HCT116 (cell line): ENCODE data around the gene LHX5. TPM values are rescaled to one million over a fixed set of nuclear protein-coding genes. Genes with fewer than 3 reads are reported as not detected.
"Not testable (repeated sequence)": the region's sequence is repeated elsewhere in the genome, so short reads cannot be mapped to it uniquely, and the experiment has no call there.

ENCODE experiments used
- ATAC-seq: fragments of 200-7000 bp; cut with Tn5 transposase; 2 replicates; pipeline ENCODE4 v1.9.1; 2020; ENCODE audit warnings: mild to moderate bottlenecking, moderate library complexity
- BruUV-seq: library from RNA; stranded (reverse); fragments of 400-500 nt; replicated peaks from 2 replicates; lab custom pipeline; 2021; lab: Mats Ljungman, UMichigan
- CTCF ChIA-PET: fragments of 300-600 bp; sonication (Branson Sonifier 250); formaldehyde crosslinking; loops from one replicate; lab custom pipeline; 2021; ENCODE audit warnings: antibody characterized with exemption; lab: Charles Lee
- POLR2A ChIA-PET: fragments of 300-600, 350-600 bp; sonication (Branson Sonifier 250); formaldehyde crosslinking; loops from one replicate; lab custom pipeline; 2021; ENCODE audit warnings: antibody characterized with exemption; lab: Charles Lee
- RAD21 ChIA-PET, 2 experiments: fragments of 300-600 bp; sonication (Branson Sonifier 250); formaldehyde crosslinking; loops; one replicate each; lab custom pipeline; 2023; ENCODE audit warnings: low total read pairs in 2 of 2; ENCODE audit not compliant: uncharacterized antibody in 2 of 2, unreplicated experiment in 2 of 2, low non-redundant PET in 1 of 2; lab: Charles Lee
- DNase-seq: peaks from one replicate; pipeline ENCODE4 v3.0.0-alpha.2; 2010; ENCODE audit warnings: low read depth, low spot score
- H2AFZ ChIP-seq: fragments of 200-600 bp; shearing (Covaris generic), sonication (generic); 2 replicates; pipeline ENCODE4 v1.6.1; 2017; ENCODE audit warnings: low read depth, mixed run types, mixed read lengths, antibody characterized with exemption, low read length; ENCODE audit not compliant: poor library complexity, severe bottlenecking
- H3K27ac ChIP-seq: 2 replicates; pipeline ENCODE4 v1.5.1; 2012; ENCODE audit warnings: low read depth, low read length
- H3K27me3 ChIP-seq: fragments of 200-600 bp; sonication (generic); 2 replicates; pipeline ENCODE4 v1.6.1; 2016; ENCODE audit warnings: mixed run types, low read length, mixed read lengths; ENCODE audit not compliant: insufficient read depth
- H3K36me3 ChIP-seq, 2 experiments: fragments of 200-500 bp in 1 of 2; fragments of 200-600 bp in 1 of 2; sonication (Bioruptor generic) in 1 of 2; sonication (generic) in 1 of 2; 2 replicates each; pipeline versions ENCODE4 v1.5.1 to v1.6.1; 2014 to 2016; ENCODE audit warnings: low read length in 2 of 2, inconsistent platforms in 1 of 2, mixed read lengths in 1 of 2, mixed run types in 1 of 2; ENCODE audit not compliant: insufficient read depth in 2 of 2, control insufficient read depth in 1 of 2
- H3K4me1 ChIP-seq, 2 experiments: fragments of 200-600 bp in 1 of 2; sonication (generic) in 1 of 2; 2 replicates each; pipeline versions ENCODE4 v1.5.1 to v1.6.1; 2012 to 2017; ENCODE audit warnings: low read length in 2 of 2, inconsistent platforms in 1 of 2, mild to moderate bottlenecking in 1 of 2, mixed read lengths in 1 of 2, mixed run types in 1 of 2, moderate library complexity in 1 of 2; ENCODE audit not compliant: insufficient read depth in 2 of 2, control insufficient read depth in 1 of 2
- H3K4me2 ChIP-seq: fragments of 200-600 bp; sonication (generic); 2 replicates; pipeline ENCODE4 v1.6.1; 2017; ENCODE audit warnings: mixed run types, low read length, mixed read lengths
- H3K4me3 ChIP-seq, 2 experiments: fragments of 200-600 bp in 1 of 2; sonication (generic) in 1 of 2; replicated peaks in 1 of 2; 2 replicates each; pipeline ENCODE4 v1.5.1; 2011 to 2016; ENCODE audit warnings: low read length in 2 of 2, control low read depth in 1 of 2, low read depth in 1 of 2, mild to moderate bottlenecking in 1 of 2, mixed read lengths in 1 of 2, mixed run types in 1 of 2
- H3K79me2 ChIP-seq: fragments of 200-600 bp; sonication (generic); 2 replicates; pipeline ENCODE4 v1.6.1; 2017; ENCODE audit warnings: mild to moderate bottlenecking, mixed run types, low read length, moderate library complexity, mixed read lengths; ENCODE audit not compliant: insufficient read depth
- H3K9ac ChIP-seq: fragments of 200-600 bp; sonication (generic); 2 replicates; pipeline ENCODE4 v1.6.1; 2016; ENCODE audit warnings: low read length, mixed read lengths
- H3K9me2 ChIP-seq: fragments of 200-600 bp; sonication (generic), shearing (Covaris generic); 2 replicates; pipeline ENCODE4 v1.6.1; 2017; ENCODE audit warnings: mixed run types, mild to moderate bottlenecking, moderate library complexity; ENCODE audit not compliant: insufficient read depth
- H3K9me3 ChIP-seq, 2 experiments: fragments of 200-500 bp in 1 of 2; fragments of 200-600 bp in 1 of 2; sonication (Bioruptor generic) in 1 of 2; sonication (generic) in 1 of 2; 2 replicates each; pipeline ENCODE4 v1.6.1; 2014 to 2017; ENCODE audit warnings: low read length in 2 of 2, mixed read lengths in 2 of 2, inconsistent platforms in 1 of 2, low read depth in 1 of 2, mild to moderate bottlenecking in 1 of 2, mixed run types in 1 of 2, moderate library complexity in 1 of 2; ENCODE audit not compliant: control insufficient read depth in 1 of 2, insufficient read depth in 1 of 2
- H4K20me1 ChIP-seq: fragments of 200-600 bp; sonication (generic), shearing (Covaris generic); 2 replicates; pipeline ENCODE4 v1.6.1; 2017; ENCODE audit warnings: mixed run types, mild to moderate bottlenecking, moderate library complexity; ENCODE audit not compliant: insufficient read depth
- CBX3 ChIP-seq: IDR thresholded peaks from 2 replicates; pipeline ENCODE4 v1.6.1; 2012; ENCODE audit warnings: low read depth
- CEBPB ChIP-seq: IDR thresholded peaks from 2 replicates; pipeline ENCODE4 v1.6.1; 2012; ENCODE audit warnings: low read depth
- EGR1 ChIP-seq: IDR thresholded peaks from 2 replicates; pipeline ENCODE4 v1.6.1; 2012; ENCODE audit warnings: low read depth
- ELF1 ChIP-seq: IDR thresholded peaks from 2 replicates; pipeline ENCODE4 v1.6.1; 2012; ENCODE audit warnings: low read depth, borderline replicate concordance
- EZH2 ChIP-seq: fragments of 200-600 bp; sonication (generic); IDR thresholded peaks from 2 replicates; pipeline ENCODE4 v1.6.1; 2017; ENCODE audit warnings: antibody characterized with exemption, mixed run types
- EZH2phosphoT487 ChIP-seq: fragments of 200-600 bp; IDR thresholded peaks from 2 replicates; pipeline ENCODE4 v1.6.1; 2018; ENCODE audit warnings: antibody characterized with exemption, borderline replicate concordance
- FOSL1 ChIP-seq: IDR thresholded peaks from 2 replicates; pipeline ENCODE4 v1.6.1; 2012; ENCODE audit warnings: low read depth
- POLR2AphosphoS5 ChIP-seq: IDR thresholded peaks from 2 replicates; pipeline ENCODE4 v1.6.1; 2011; ENCODE audit warnings: mild to moderate bottlenecking, low read depth, low read length, moderate library complexity
- RAD21 ChIP-seq: IDR thresholded peaks from 2 replicates; pipeline ENCODE4 v1.6.1; 2012; ENCODE audit warnings: low read depth, mild to moderate bottlenecking
- SIN3A ChIP-seq: IDR thresholded peaks from 2 replicates; pipeline ENCODE4 v1.6.1; 2012; ENCODE audit warnings: low read depth
- SRF ChIP-seq: IDR thresholded peaks from 2 replicates; pipeline ENCODE4 v1.6.1; 2012; ENCODE audit warnings: low read depth
- ZFX ChIP-seq: fragments of 450-650 bp; IDR thresholded peaks from 2 replicates; pipeline ENCODE4 v1.6.1; 2017
- intact Hi-C: fragments of 100-400 bp; cut with micrococcal nuclease; formaldehyde crosslinking; loops from 2 replicates; pipeline ENCODE4 v1.10.0; 2022
- total RNA-seq: library from RNA; stranded (reverse); gene quantifications from one replicate; pipeline ENCODE4 v1.2.1, GENCODE V29; 2021; ENCODE audit not compliant: unreplicated experiment
- TF ChIP-seq, protein P1 (sequence below): IDR thresholded peaks from 2 replicates; pipeline ENCODE4 v1.6.1; 2012
- TF ChIP-seq, protein P2 (sequence below): IDR thresholded peaks from 2 replicates; pipeline ENCODE4 v1.6.1; 2011; ENCODE audit warnings: mild to moderate bottlenecking, low read length, moderate library complexity; ENCODE audit not compliant: insufficient replicate concordance; ENCODE audit errors: extremely low read depth

LHX5 gene
- total RNA-seq, 1 experiment from 2014 or later, result 2.4 TPM

DNA sequence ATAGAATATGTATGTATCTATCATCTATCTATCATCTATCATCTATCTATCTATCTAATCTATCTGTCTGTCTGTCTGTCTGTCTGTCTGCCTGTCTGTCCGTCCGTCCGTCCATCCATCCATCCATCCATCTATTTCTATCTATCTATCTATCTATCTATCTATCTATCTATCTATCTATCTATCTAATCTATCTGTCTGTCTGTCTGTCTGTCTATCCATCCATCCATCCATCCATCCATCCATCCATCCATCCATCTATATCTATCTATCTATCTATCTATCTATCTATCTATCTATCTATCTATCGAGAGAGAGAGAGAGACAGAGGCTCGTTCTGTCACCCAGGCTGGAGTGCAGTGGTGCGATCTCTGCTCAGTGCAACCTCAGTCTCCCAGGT lies 24.3 kb upstream of the LHX5 start:
- H4K20me1 ChIP-seq, POLR2A ChIA-PET, intact Hi-C loops, H3K36me3 ChIP-seq, H2AFZ ChIP-seq, H3K4me1 ChIP-seq, DNase-seq, H3K79me2 ChIP-seq, H3K9ac ChIP-seq, CTCF ChIA-PET, H3K4me2 ChIP-seq, H3K9me3 ChIP-seq, ATAC-seq, H3K9me2 ChIP-seq, H3K4me3 ChIP-seq, H3K27ac ChIP-seq, RAD21 ChIA-PET, BruUV-seq: not testable (repeated sequence)
- peaks cover 53% of the 10 kb centered on the region for H3K27me3 ChIP-seq

GRCh38 chr12:113488322-113488721 lies 16.7 kb upstream of the LHX5 start:
- Histone ChIP-seq H3K4me2 (no peak overlapping the region), H4K20me1 (no peaks in the 10 kb centered on the region), H3K9ac (no peak overlapping the region), H3K9me3 (no peaks in the 10 kb centered on the region), H3K79me2 (no peaks in the 10 kb centered on the region), H3K27ac (no peak overlapping the region), H2AFZ (no peak overlapping the region), H3K36me3 (no peaks in the 10 kb centered on the region), H3K9me2 (no peaks in the 10 kb centered on the region), H3K4me3 (no peak overlapping the region), H3K4me1 (no peaks in the 10 kb centered on the region), H3K27me3 (peaks cover 50% of the 10 kb centered on the region)
- POLR2A ChIA-PET, result no interaction called here
- intact Hi-C loops, result no loop called here
- TF ChIP-seq CEBPB (no peak), CBX3 (no peak), SIN3A (no peak), RAD21 (no peak), EZH2phosphoT487 (no peak), POLR2AphosphoS5 (no peak), EZH2 (no peak), SRF (no peak), FOSL1 (no peak), ZFX (no peak), EGR1 (no peak), ELF1 (no peak)
- TF ChIP-seq, protein P1, sequence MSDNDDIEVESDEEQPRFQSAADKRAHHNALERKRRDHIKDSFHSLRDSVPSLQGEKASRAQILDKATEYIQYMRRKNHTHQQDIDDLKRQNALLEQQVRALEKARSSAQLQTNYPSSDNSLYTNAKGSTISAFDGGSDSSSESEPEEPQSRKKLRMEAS, result no peak
- TF ChIP-seq, protein P2, sequence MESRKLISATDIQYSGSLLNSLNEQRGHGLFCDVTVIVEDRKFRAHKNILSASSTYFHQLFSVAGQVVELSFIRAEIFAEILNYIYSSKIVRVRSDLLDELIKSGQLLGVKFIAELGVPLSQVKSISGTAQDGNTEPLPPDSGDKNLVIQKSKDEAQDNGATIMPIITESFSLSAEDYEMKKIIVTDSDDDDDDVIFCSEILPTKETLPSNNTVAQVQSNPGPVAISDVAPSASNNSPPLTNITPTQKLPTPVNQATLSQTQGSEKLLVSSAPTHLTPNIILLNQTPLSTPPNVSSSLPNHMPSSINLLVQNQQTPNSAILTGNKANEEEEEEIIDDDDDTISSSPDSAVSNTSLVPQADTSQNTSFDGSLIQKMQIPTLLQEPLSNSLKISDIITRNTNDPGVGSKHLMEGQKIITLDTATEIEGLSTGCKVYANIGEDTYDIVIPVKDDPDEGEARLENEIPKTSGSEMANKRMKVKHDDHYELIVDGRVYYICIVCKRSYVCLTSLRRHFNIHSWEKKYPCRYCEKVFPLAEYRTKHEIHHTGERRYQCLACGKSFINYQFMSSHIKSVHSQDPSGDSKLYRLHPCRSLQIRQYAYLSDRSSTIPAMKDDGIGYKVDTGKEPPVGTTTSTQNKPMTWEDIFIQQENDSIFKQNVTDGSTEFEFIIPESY, result no peak
- CTCF ChIA-PET, result no interaction called here
- DNase-seq (no peak), ATAC-seq (no peak)
- no TSS peak for BruUV-seq
- RAD21 ChIA-PET, result no interaction called here
